Brain pericyte (primary cell): ENCODE data around the gene GPR157.
"Not testable (repeated sequence)": the region's sequence is repeated elsewhere in the genome, so short reads cannot be mapped to it uniquely, and the experiment has no call there.

Source experiments
- DNase-seq: peaks from one replicate; pipeline ENCODE4 v3.0.0-alpha.2; 2012; ENCODE audit warnings: low read depth, low spot score

Gene GPR157

GRCh38 chr1:9128520-9129265 is at the start of gene GPR157:
Gene GPR157, minus strand, starts transcription at chr1:9129102. Its CDS starts 75 bp downstream, at chr1:9129027.
- DNase-seq = no peak

GRCh38 chr1:9174762-9175161 is 45.9 kb upstream of the GPR157 start:
- DNase-seq = no peak

GRCh38 chr1:9174243-9174642 is 45.3 kb upstream of the GPR157 start:
- DNase-seq = no peak

- DNase-seq = no peak
These were observed 40.8 kb upstream of the GPR157 start for GRCh38 chr1:9169601-9170137.

- DNase-seq = no peak
These were observed 38.7 kb upstream of the GPR157 start for GRCh38 chr1:9167638-9168037.

- peak; percentile 92 for DNase-seq
These were observed 37.7 kb upstream of the GPR157 start for GRCh38 chr1:9166289-9167235.

GRCh38 chr1:9165396-9165795 is 36.5 kb upstream of the GPR157 start:
- no peak for DNase-seq

GRCh38 chr1:9164919-9165318 is 36.0 kb upstream of the GPR157 start:
- no peak for DNase-seq

GRCh38 chr1:9164532-9164900 is 35.6 kb upstream of the GPR157 start:
- no peak for DNase-seq

GRCh38 chr1:9161963-9162362 is 33.1 kb upstream of the GPR157 start:
- no peak for DNase-seq

- DNase-seq = no peak
These were observed 32.4 kb upstream of the GPR157 start for GRCh38 chr1:9161342-9161741.

GRCh38 chr1:9160079-9160717 is 31.3 kb upstream of the GPR157 start:
- DNase-seq = no peak

GRCh38 chr1:9155879-9156278 is 27.0 kb upstream of the GPR157 start:
- DNase-seq = no peak

GRCh38 chr1:9155405-9155804 is 26.5 kb upstream of the GPR157 start:
- DNase-seq = not testable (repeated sequence)

GRCh38 chr1:9153152-9153551 is 24.2 kb upstream of the GPR157 start:
- DNase-seq = no peak

- DNase-seq = no peak
These were observed 23.6 kb upstream of the GPR157 start for GRCh38 chr1:9152535-9152934.

GRCh38 chr1:9151328-9151860 is 22.5 kb upstream of the GPR157 start:
- DNase-seq = no peak

GRCh38 chr1:9150582-9151327 is 21.9 kb upstream of the GPR157 start:
- no peak for DNase-seq

- DNase-seq = no peak
These were observed 21.1 kb upstream of the GPR157 start for GRCh38 chr1:9149837-9150581.

GRCh38 chr1:9149151-9149550 is 20.2 kb upstream of the GPR157 start:
- no peak for DNase-seq
